GM19328 (cell line): ENCODE measurements around the gene MEGF11.
A peak's percentile ranks its signal among the peaks of the same experiment; 100 is the strongest.
"Not testable (repeated sequence)": the region's sequence is repeated elsewhere in the genome, so short reads cannot be mapped to it uniquely, and the experiment has no call there.

Source experiments
- ATAC-seq: cut with Tn5 transposase; IDR thresholded peaks from one replicate; pipeline ENCODE4 v1.9.1; 2021; ENCODE audit warnings: mild to moderate bottlenecking, moderate library complexity; ENCODE audit not compliant: unreplicated experiment

Gene MEGF11

DNA sequence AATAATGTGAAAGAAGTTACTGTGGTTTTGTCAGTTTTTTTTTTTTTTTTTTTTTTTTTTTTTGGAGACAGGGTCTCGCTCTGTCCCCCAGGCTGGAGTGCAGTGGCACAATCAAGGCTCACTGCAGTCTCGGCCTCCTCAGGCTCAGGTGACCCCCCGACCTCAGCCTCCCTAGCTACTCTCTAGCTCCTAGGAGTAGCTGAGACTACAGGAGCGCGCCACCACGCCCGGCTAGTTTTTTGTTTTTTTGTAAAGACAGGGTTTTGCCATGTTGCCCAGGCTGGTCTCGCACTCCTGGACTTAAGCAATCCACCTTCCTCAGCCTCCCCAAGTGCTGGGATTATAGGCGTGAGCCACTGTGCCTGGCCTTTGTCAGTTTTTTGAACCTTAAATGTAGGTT is 381.7 kb downstream of the MEGF11 start:
- not testable (repeated sequence) for ATAC-seq

DNA sequence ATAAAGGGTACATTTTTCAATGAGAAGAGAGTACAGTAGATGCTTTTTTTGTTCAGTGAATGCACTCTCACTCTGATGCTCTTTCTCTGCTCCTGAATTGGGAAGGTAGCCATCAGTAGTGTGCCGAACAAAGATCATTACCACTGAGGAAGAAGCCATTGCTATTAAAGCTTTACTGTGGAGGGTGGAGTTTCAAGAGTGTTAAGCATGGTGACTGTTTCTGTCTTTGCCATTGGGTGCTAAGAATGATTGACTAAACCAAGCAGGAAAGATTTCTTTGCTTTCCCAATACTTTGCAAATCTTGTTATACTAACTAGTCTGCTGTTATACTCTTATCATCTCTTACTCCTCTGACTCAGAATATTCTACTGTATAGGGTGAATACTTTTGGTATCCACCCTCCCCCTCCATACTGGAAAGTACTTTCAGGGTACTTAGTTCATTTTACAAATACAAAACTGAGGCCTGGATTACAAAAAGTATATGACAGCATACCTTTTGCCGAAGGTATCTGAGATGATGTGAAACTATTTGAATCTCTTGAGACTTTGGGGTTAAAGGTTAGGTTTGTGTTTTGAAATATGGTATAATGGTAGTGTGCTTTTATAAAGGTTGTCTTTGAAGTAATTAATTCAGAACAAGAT is 382.5 kb downstream of the MEGF11 start:
- no peak for ATAC-seq

- ATAC-seq = no peak
These were observed 383.3 kb downstream of the MEGF11 start for GRCh38 chr15:65869954-65870871.

GRCh38 chr15:65869126-65869953 is 384.2 kb downstream of the MEGF11 start, which contains the start of gene RAB11A:
TSS of gene RAB11A (plus strand) at chr15:65869491. CDS start at chr15:65869586, 95 bp downstream.
- peak; percentile 78 for ATAC-seq

GRCh38 chr15:65868546-65869125 is 384.9 kb downstream of the MEGF11 start:
- ATAC-seq = no peak

- not testable (repeated sequence) for ATAC-seq
These were observed 385.6 kb downstream of the MEGF11 start for GRCh38 chr15:65867933-65868332.

DNA sequence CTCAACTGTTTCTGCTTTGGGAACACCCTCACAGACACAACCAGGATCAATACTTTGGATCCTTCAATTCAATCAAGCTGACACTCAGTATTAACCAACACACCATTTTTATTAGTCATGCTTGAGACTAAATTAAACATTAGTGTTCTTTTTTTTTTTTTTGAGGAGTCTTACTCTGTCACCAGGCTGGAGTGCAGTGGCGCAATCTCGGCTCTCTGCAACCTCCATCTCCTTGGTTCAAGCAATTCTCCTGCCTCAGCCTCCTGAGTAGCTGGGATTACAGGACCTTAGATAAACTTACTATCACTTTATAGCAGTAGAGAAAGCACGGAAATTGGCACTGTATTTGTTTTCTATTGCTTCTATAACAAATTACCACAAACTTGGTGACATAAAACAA is 386.3 kb downstream of the MEGF11 start:
- no peak for ATAC-seq

DNA sequence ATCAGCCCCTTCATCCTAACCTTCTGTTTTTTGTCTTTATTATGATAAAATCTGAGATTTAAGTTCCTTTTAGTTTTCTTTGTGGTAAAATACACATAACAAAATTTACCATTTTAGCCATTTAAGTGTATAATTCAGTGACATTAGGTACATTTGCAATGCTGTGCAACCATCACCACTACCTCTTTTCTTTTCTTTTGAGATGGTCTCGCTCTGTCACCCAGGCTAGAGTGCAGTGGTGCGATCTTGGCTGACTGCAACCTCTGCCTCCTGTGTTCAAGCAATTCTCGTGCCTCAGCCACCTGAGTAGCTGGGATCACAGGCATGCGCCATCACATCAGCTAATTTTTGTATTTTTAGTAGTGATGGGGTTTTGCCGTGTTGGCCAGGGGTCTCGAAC is 390.4 kb downstream of the MEGF11 start:
- no peak for ATAC-seq

DNA sequence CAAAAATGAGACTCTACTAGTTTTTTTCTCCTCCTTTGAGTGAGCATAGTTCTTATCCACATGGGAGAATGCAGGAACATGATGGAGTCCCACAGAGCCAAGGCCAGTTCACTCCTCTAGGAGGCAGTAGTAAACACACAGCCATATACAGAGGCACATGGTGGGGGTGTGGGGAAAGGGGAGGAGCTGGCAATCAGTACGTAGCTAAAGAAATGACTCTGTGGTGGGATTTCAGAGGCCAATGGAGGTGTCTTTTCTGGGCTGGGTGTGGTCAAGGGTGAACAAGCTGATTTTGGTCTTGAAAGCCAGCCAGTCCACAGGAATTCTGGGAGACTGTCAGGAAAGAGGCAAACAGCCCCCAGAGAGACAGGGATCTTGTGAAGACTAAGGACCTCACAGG is 390.9 kb downstream of the MEGF11 start:
- ATAC-seq = no peak

GRCh38 chr15:65857718-65858402 is 395.7 kb downstream of the MEGF11 start:
- no peak for ATAC-seq

GRCh38 chr15:65856821-65857455 is 396.6 kb downstream of the MEGF11 start:
- no peak for ATAC-seq

GRCh38 chr15:65851981-65852380 is 401.6 kb downstream of the MEGF11 start:
- no peak for ATAC-seq

DNA sequence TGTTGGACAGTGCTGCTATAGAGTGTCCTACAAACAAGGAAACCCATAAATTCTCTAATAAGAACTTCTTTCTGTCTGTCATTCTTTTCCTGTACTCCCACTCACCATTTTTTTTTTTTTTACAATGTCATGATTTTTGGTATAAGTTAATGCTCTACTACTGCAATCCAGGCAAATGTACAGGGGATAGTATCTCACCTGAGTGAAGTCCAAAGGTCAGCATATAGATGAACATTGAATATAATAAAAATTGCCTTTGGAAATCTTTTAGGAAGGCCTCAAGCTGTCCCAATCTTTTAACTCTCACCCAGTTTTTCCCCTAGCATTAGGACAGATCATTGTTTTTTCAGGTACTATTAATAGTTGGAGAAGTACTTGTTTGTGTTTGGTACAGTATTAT is 405.6 kb downstream of the MEGF11 start:
- no peak for ATAC-seq

DNA sequence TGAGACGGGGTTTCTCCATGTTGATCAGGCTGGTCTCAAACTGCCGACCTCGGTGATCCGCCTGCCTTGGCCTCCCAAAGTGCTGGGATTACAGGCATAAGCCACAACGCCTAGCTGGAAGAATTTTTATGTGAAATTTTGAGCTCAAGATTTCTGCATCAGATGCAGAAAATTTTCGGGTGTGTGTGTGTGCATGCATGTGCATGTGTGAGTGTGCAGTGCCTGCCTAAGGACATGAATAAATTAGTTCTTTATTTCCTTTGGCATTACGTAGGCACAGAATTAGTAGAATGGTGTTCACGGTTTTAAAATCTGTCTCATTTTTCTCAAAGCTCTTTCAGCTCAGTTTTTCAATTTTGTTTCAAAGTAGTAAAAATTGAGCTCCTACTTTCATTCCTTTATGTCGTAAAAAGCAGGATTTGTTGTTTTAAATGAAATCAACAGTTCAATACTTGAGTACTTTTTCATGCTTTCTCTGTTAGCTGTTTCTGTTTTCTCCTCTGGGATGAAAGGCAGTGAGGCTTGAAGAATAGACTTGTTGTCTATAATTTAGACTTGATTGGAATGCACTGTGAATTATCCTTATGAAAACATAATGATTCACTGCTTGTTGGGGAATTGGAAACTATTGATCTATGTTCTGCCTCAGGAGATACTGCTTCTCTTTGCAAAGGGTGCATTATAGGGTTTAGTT is 407.6 kb downstream of the MEGF11 start:
- no peak for ATAC-seq
